GM12891 (cell line): Measurements from ENCODE around the gene AQP5.

Experiments
- DNase-seq: peaks from one replicate; pipeline ENCODE4 v3.0.0; 2011; ENCODE audit warnings: low spot score; ENCODE audit not compliant: insufficient read length
- FAIRE-seq: peaks from 2 replicates; lab custom pipeline; 2011; peaks lifted over from hg19 to GRCh38; lab: Jason Lieb, UNC
- PAX5 ChIP-seq: IDR thresholded peaks from 2 replicates; pipeline ENCODE4 v1.6.1; 2011; ENCODE audit warnings: low read length, moderate library complexity, mild to moderate bottlenecking; ENCODE audit not compliant: insufficient read depth, severe bottlenecking
- POLR2A ChIP-seq: IDR thresholded peaks from 2 replicates; pipeline ENCODE4 v1.6.1; 2011; ENCODE audit warnings: low read depth, low read length, control low read depth
- POLR2AphosphoS5 ChIP-seq: IDR thresholded peaks from 2 replicates; pipeline ENCODE4 v1.6.1; 2011; ENCODE audit warnings: low read depth, low read length, control low read depth
- POU2F2 ChIP-seq: IDR thresholded peaks from 2 replicates; pipeline ENCODE4 v1.6.1; 2011; ENCODE audit warnings: low read depth, mild to moderate bottlenecking, control low read depth, low read length, moderate library complexity
- SPI1 ChIP-seq: IDR thresholded peaks from 2 replicates; pipeline ENCODE4 v1.6.1; 2011; ENCODE audit warnings: low read depth, low read length, control low read depth
- TAF1 ChIP-seq: IDR thresholded peaks from 2 replicates; pipeline ENCODE4 v1.6.1; 2011; ENCODE audit warnings: low read depth, low read length, control low read depth

The AQP5 gene

GRCh38 chr12:49956663-49957569, 4.8 kb upstream of the AQP5 start:
- DNase-seq (no peak), FAIRE-seq (no peak)
- TF ChIP-seq TAF1, result no peak
- no peak for TF ChIP-seq SPI1
- TF ChIP-seq PAX5, result no peak
- no peak for TF ChIP-seq POU2F2
- TF ChIP-seq POLR2AphosphoS5, result no peak
- no peak for TF ChIP-seq POLR2A

GRCh38 chr12:49957570-49957967, 4.1 kb upstream of the AQP5 start:
- no peak for TF ChIP-seq PAX5
- no peak for TF ChIP-seq SPI1
- no peak for TF ChIP-seq POU2F2
- DNase-seq, result no peak
- FAIRE-seq, result no peak

DNA sequence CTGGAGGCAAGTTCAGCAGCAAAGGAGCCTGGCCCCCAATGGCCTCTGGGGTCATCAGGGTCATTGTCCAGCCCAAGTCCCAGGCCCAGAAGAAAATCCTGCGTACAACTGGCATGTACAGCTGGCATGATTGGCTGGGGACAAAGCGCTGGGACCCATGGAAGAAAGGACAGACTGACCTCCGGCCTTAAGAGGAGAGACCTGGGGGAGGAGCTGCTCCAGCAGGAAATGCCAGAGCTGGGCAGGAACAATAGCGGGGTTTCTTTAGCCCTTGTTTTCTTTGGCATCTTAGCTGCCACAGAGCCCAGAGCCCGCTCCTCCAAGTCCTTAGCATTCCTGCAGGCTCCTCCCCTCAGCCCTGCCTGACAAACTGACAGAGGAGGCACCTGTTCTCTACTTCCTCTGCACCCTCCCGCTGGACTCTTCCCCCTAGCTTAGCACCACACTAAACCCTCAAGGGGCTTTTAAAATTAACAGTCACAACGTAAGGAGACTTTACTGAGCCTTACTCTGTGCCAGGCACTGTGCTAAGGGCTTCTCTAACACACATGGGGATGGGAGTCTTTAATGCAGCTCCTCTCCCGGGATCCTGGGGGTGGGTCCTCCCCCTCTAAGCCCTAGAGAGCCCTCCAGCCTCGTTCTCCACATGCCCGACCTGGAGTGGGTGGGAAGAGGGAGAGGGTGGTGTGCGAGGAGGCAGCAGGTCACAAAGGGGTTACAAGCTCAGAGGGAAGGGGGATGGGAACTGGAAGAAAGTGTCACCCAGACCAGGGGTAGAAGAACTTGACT, 1.8 kb upstream of the AQP5 start:
- FAIRE-seq, result no peak
- DNase-seq, result no peak

GRCh38 chr12:49960474-49961110, 1.1 kb upstream of the AQP5 start:
- DNase-seq (no peak), FAIRE-seq (no peak)
- TF ChIP-seq PAX5, result no peak
- TF ChIP-seq POLR2AphosphoS5, result no peak
- no peak for TF ChIP-seq POU2F2
- no peak for TF ChIP-seq POLR2A
- no peak for TF ChIP-seq TAF1
- TF ChIP-seq SPI1, result no peak

More for the DNA sequence above, 1.8 kb upstream of the AQP5 start:
- TF ChIP-seq PAX5 (no peak), SPI1 (no peak), TAF1 (no peak), POU2F2 (no peak), POLR2A (no peak), POLR2AphosphoS5 (no peak)

GRCh38 chr12:49961993-49962764, 507 bp downstream of the AQP5 start:
- FAIRE-seq (no peak), DNase-seq (no peak)
- TF ChIP-seq TAF1 (no peak), POLR2A (no peak), POU2F2 (no peak), SPI1 (no peak), PAX5 (no peak), POLR2AphosphoS5 (no peak)

DNA sequence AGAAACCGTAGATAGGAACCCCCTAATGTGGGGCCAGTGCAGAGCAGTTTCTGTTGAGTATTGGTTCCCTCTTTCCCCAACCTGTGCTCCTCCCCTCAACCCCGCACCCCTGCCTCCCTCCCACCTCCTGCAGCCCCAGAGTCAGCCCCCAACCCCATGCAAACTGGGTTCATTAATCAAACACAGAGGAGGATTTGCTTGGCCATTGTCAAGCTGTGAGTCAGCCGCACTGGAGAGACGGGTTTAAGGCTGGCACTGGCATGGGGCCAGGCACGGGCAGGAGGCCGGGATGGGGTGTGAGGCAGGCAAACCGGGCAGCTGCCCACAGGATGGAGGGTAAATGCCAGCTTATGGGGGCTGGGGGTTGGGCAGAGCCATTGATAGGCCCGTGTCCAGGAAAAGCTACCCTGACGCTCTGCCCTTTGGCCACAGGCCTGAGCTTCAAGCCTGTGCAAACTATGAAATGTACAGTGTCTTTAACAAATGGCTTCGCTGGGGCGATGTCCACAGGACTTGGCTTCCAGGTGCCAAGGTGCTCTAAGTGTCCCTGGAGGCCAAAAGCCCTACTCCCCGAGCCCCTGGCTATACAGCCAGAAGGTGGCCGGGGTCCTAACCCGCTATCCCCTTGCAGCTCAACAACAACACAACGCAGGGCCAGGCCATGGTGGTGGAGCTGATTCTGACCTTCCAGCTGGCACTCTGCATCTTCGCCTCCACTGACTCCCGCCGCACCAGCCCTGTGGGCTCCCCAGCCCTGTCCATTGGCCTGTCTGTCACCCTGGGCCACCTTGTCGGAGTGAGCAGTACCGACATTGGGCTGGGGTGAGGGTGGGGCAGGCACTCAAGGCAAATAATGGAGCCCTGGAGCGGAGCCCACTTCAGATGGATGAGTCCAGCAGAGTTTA, 1.4 kb downstream of the AQP5 start:
- FAIRE-seq (no peak), DNase-seq (no peak)
- no peak for TF ChIP-seq SPI1
- no peak for TF ChIP-seq TAF1
- no peak for TF ChIP-seq POLR2A

DNA sequence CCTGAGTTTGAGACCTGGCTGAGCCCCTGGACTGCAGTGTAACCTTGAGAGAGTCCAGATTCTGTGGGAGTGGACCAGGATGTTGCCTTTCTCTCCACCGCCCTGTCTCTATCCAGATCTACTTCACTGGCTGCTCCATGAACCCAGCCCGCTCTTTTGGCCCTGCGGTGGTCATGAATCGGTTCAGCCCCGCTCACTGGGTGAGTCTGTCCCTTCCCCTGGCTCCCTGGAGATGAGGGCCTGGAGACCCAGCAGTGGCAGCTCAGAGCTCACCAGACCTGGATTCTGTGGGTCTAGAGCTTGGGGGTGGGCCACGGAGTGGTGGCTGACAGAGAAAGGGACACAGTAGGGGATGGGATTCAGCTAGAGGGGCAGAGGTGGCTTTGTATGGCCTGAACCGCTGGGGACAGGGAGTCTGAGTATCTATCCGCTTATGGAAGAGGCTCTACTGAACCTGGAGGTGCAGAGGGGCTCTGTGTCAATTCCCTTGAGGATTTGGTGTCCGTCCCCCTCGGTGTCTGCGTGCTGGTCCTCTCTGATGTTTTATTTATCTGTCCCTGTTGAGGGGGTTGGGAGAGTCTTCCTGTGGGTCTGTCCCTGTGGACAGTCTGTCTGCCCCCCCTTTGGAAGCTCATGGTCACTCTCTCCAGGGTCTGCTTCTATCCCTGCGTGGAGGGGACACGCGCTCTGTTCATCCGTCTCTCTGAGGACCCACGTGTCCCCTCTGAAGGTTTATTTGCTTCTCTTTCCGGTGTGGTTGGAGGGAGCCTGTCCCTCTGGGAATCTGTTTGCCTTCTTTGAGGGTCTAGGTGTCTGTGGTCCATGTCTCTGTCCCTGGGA, 2.5 kb downstream of the AQP5 start:
- TF ChIP-seq SPI1 (no peak), POU2F2 (no peak), POLR2A (no peak), PAX5 (no peak), POLR2AphosphoS5 (no peak), TAF1 (no peak)
- DNase-seq (no peak), FAIRE-seq (no peak)
